SK-N-SH treated with all-trans-retinoic acid at 6 μM for 48 hours (cell line): Measurements from ENCODE around the gene MRPS35.

Experiments used
- ATAC-seq: fragments of 200-7000 bp; cut with Tn5 transposase; 3 replicates; pipeline ENCODE4 v1.9.1; 2020; ENCODE audit warnings: mild to moderate bottlenecking, moderate library complexity
- ARNTL ChIP-seq: fragments of 450-650 bp; formaldehyde crosslinking; IDR thresholded peaks from 2 replicates; pipeline ENCODE4 v1.5.0; 2020; ENCODE audit warnings: low read depth, mild to moderate bottlenecking, moderate library complexity, borderline replicate concordance
- BACH2 ChIP-seq: fragments of 250-450 bp; sonication (Bioruptor Pico); IDR thresholded peaks from 2 replicates; pipeline ENCODE4 v1.9.0; 2021; ENCODE audit warnings: mild to moderate bottlenecking, borderline replicate concordance
- CSDC2 ChIP-seq: fragments of 250-450 bp; sonication (Bioruptor Pico); IDR thresholded peaks from 2 replicates; pipeline ENCODE4 v1.5.0; 2020; ENCODE audit warnings: mild to moderate bottlenecking, moderate library complexity
- ESRRG ChIP-seq: fragments of 250-450 bp; sonication (Bioruptor Pico); IDR thresholded peaks from 2 replicates; pipeline ENCODE4 v1.6.1; 2021; ENCODE audit warnings: mild to moderate bottlenecking
- GLIS3 ChIP-seq: fragments of 250-450 bp; sonication (Bioruptor Pico); IDR thresholded peaks from 2 replicates; pipeline ENCODE4 v1.5.0; 2020; ENCODE audit warnings: mild to moderate bottlenecking, moderate library complexity
- OSR1 ChIP-seq: fragments of 250-450 bp; sonication (Bioruptor Pico); IDR thresholded peaks from 2 replicates; pipeline ENCODE4 v1.8.0; 2022; ENCODE audit warnings: moderate library complexity, mild to moderate bottlenecking, inconsistent platforms
- PPARA ChIP-seq: fragments of 250-450 bp; sonication (Bioruptor Pico); IDR thresholded peaks from 2 replicates; pipeline ENCODE4 v1.5.0; 2020; ENCODE audit warnings: mild to moderate bottlenecking, borderline replicate concordance
- RARB ChIP-seq: fragments of 250-450 bp; sonication (Bioruptor Pico); IDR thresholded peaks from 2 replicates; pipeline ENCODE4 v1.8.0; 2021; ENCODE audit warnings: mild to moderate bottlenecking, moderate library complexity
- SNAI2 ChIP-seq: fragments of 250-450 bp; sonication (Bioruptor Pico); IDR thresholded peaks from 2 replicates; pipeline ENCODE4 v1.5.0; 2020; ENCODE audit warnings: mild to moderate bottlenecking, moderate library complexity
- TCF4 ChIP-seq: fragments of 250-450 bp; sonication (Bioruptor Pico); IDR thresholded peaks from 2 replicates; pipeline ENCODE4 v1.8.0; 2021; ENCODE audit warnings: mild to moderate bottlenecking, moderate library complexity, borderline replicate concordance
- ZC3H10 ChIP-seq: fragments of 250-450 bp; sonication (Bioruptor Pico); IDR thresholded peaks from 2 replicates; pipeline ENCODE4 v1.5.1; 2021; ENCODE audit warnings: mild to moderate bottlenecking, moderate library complexity
- ZFP3 ChIP-seq: fragments of 250-450 bp; sonication (Bioruptor Pico); IDR thresholded peaks from 2 replicates; pipeline ENCODE4 v1.5.0; 2020; ENCODE audit warnings: mild to moderate bottlenecking, moderate library complexity
- ZFP30 ChIP-seq: fragments of 450-650 bp; formaldehyde crosslinking; IDR thresholded peaks from 2 replicates; pipeline ENCODE4 v1.5.0; 2022; ENCODE audit warnings: mild to moderate bottlenecking, moderate library complexity
- ZNF565 ChIP-seq: fragments of 450-650 bp; formaldehyde crosslinking; conservative IDR thresholded peaks from 2 replicates; pipeline ENCODE4 v1.5.0; 2020; ENCODE audit warnings: low read depth, mild to moderate bottlenecking, moderate library complexity
- ZNF8 ChIP-seq: fragments of 450-650 bp; formaldehyde crosslinking; IDR thresholded peaks from 2 replicates; pipeline ENCODE4 v1.5.0; 2020; ENCODE audit warnings: mild to moderate bottlenecking, moderate library complexity
- TF ChIP-seq, protein P1 (sequence below): fragments of 250-450 bp; sonication (Bioruptor Pico); IDR thresholded peaks from 2 replicates; pipeline ENCODE4 v1.8.0; 2021; ENCODE audit warnings: low read depth, mild to moderate bottlenecking, moderate library complexity, borderline replicate concordance
- TF ChIP-seq, protein P2 (sequence below): fragments of 250-450 bp; sonication (Bioruptor Pico); IDR thresholded peaks from 2 replicates; pipeline ENCODE4 v1.5.0; 2020; ENCODE audit warnings: mild to moderate bottlenecking, moderate library complexity
- TF ChIP-seq, protein P3 (sequence below): fragments of 250-450 bp; sonication (Bioruptor Pico); IDR thresholded peaks from 2 replicates; pipeline ENCODE4 v1.5.1; 2021; ENCODE audit warnings: mild to moderate bottlenecking, moderate library complexity
- TF ChIP-seq, protein P4 (sequence below): fragments of 250-450 bp; sonication (Bioruptor Pico); IDR thresholded peaks from 2 replicates; pipeline ENCODE4 v1.5.1; 2020; ENCODE audit warnings: low read depth, mild to moderate bottlenecking, moderate library complexity

The MRPS35 gene

DNA sequence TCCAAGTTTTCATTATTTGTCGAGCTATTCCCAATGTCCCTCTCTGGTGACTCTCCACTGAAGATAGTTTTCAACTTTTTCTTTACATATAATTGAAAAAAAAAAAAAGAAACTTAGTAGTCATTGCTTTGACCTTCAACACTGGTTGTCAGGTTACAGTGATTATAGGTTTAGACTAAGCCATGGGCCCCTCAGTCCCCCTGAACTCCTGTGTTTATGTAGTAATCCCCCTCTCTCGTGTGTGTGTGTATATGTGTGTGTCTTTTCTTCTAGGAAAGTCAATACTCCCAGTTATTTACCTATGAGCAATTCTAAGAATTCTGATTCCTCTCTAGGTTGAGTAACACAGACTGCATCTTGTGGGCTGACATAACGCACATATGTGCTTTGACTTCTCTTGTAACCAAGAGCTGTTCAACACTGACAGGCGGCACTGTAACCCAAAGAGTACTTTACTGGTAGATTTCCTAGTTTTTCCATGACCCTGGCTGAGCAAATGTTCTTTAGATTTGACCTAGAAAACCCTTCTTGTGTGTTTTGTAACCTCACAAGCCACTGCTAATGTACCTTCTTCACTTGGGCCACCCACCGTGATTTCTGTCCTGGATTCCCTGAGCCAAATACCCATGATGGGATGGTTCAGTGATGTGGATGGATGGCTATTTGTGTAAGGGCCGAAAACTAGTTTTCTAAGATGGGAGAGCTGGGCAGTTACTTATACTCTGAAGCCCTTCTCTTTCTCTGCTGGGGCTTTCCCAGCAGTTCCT lies 84.4 kb downstream of the MRPS35 start:
- ATAC-seq = no peak
- no peak for TF ChIP-seq BACH2 (CRISPR knock-in tag)
- TF ChIP-seq OSR1 (CRISPR knock-in tag) = no peak
- TF ChIP-seq RARB (CRISPR knock-in tag) = no peak
- TF ChIP-seq, protein P1, sequence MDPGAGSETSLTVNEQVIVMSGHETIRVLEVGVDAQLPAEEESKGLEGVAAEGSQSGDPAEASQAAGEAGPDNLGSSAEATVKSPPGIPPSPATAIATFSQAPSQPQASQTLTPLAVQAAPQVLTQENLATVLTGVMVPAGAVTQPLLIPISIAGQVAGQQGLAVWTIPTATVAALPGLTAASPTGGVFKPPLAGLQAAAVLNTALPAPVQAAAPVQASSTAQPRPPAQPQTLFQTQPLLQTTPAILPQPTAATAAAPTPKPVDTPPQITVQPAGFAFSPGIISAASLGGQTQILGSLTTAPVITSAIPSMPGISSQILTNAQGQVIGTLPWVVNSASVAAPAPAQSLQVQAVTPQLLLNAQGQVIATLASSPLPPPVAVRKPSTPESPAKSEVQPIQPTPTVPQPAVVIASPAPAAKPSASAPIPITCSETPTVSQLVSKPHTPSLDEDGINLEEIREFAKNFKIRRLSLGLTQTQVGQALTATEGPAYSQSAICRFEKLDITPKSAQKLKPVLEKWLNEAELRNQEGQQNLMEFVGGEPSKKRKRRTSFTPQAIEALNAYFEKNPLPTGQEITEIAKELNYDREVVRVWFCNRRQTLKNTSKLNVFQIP (CRISPR knock-in tag) = no peak
- no peak for TF ChIP-seq ZFP3 (CRISPR knock-in tag)
- no peak for TF ChIP-seq PPARA (CRISPR knock-in tag)
- no peak for TF ChIP-seq GLIS3 (CRISPR knock-in tag)
- TF ChIP-seq, protein P2, sequence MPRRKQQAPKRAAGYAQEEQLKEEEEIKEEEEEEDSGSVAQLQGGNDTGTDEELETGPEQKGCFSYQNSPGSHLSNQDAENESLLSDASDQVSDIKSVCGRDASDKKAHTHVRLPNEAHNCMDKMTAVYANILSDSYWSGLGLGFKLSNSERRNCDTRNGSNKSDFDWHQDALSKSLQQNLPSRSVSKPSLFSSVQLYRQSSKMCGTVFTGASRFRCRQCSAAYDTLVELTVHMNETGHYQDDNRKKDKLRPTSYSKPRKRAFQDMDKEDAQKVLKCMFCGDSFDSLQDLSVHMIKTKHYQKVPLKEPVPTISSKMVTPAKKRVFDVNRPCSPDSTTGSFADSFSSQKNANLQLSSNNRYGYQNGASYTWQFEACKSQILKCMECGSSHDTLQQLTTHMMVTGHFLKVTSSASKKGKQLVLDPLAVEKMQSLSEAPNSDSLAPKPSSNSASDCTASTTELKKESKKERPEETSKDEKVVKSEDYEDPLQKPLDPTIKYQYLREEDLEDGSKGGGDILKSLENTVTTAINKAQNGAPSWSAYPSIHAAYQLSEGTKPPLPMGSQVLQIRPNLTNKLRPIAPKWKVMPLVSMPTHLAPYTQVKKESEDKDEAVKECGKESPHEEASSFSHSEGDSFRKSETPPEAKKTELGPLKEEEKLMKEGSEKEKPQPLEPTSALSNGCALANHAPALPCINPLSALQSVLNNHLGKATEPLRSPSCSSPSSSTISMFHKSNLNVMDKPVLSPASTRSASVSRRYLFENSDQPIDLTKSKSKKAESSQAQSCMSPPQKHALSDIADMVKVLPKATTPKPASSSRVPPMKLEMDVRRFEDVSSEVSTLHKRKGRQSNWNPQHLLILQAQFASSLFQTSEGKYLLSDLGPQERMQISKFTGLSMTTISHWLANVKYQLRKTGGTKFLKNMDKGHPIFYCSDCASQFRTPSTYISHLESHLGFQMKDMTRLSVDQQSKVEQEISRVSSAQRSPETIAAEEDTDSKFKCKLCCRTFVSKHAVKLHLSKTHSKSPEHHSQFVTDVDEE (CRISPR knock-in tag) = no peak
- no peak for TF ChIP-seq CSDC2
- no peak for TF ChIP-seq ZNF565 (CRISPR knock-in tag)
- TF ChIP-seq, protein P3, sequence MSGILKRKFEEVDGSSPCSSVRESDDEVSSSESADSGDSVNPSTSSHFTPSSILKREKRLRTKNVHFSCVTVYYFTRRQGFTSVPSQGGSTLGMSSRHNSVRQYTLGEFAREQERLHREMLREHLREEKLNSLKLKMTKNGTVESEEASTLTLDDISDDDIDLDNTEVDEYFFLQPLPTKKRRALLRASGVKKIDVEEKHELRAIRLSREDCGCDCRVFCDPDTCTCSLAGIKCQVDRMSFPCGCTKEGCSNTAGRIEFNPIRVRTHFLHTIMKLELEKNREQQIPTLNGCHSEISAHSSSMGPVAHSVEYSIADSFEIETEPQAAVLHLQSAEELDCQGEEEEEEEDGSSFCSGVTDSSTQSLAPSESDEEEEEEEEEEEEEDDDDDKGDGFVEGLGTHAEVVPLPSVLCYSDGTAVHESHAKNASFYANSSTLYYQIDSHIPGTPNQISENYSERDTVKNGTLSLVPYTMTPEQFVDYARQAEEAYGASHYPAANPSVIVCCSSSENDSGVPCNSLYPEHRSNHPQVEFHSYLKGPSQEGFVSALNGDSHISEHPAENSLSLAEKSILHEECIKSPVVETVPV (CRISPR knock-in tag) = no peak
- TF ChIP-seq, protein P4, sequence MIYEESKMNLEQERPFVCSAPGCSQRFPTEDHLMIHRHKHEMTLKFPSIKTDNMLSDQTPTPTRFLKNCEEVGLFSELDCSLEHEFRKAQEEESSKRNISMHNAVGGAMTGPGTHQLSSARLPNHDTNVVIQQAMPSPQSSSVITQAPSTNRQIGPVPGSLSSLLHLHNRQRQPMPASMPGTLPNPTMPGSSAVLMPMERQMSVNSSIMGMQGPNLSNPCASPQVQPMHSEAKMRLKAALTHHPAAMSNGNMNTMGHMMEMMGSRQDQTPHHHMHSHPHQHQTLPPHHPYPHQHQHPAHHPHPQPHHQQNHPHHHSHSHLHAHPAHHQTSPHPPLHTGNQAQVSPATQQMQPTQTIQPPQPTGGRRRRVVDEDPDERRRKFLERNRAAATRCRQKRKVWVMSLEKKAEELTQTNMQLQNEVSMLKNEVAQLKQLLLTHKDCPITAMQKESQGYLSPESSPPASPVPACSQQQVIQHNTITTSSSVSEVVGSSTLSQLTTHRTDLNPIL (CRISPR knock-in tag) = no peak

DNA sequence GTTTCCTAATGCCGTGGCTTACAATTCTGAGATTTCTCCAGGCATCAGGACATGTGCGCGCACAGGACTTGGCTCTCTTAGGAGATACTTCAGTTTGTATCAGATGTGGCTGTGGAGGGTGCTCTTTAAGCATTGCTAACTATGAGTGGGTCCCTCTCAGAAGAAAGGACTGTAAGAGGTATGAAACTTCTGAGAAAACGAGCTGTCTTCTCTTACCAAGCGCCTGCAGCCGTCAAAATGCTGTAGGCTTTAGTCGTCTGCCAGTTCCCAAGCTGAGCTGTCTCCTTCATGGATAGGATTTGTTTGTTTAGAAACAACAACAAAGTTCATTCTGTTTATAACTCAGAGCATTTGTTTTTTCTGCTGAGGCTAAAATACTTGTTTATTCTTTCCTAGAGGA lies 85.5 kb downstream of the MRPS35 start:
- ATAC-seq = no peak
- TF ChIP-seq ZFP30 (CRISPR knock-in tag) = no peak
- TF ChIP-seq ZFP3 (CRISPR knock-in tag) = no peak
- TF ChIP-seq GLIS3 (CRISPR knock-in tag) = no peak
- no peak for TF ChIP-seq SNAI2 (CRISPR knock-in tag)
- TF ChIP-seq, protein P3 (CRISPR knock-in tag) = no peak
- TF ChIP-seq CSDC2 = no peak
- TF ChIP-seq, all 23 proteins: peak for 0

DNA sequence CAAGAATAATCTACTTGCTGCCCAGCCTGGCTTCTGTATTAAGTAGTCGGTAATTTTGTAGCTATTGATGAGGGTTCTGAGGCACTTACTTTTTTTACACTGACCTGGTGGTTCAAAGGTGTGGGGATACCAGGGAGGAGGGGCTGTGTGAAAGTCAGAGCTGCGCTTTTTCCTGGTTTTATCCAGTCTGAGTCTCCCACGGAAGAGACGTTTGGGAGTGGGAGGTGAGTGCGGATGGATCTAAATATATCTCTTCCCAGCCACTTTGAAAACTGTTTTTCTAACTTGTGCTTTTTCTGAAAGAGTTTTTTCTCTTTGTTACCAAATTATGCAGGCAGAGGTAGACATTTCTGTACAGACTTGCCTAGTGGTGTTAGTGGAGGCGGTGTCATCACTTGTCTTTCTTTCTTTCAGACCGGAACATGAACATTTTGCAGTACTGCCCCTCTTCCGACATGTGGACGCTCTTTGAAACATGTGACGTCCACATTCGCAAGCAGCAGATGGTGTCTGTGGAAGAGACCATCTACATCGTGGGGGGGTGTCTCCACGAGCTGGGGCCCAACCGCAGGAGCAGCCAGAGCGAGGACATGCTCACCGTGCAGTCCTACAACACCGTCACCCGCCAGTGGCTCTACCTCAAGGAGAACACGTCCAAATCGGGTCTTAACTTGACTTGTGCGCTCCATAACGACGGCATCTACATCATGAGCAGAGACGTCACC lies 86.8 kb downstream of the MRPS35 start:
- no peak for ATAC-seq
- TF ChIP-seq PPARA (CRISPR knock-in tag) = no peak
- TF ChIP-seq ZFP3 (CRISPR knock-in tag) = no peak
- TF ChIP-seq ESRRG (CRISPR knock-in tag) = no peak
- TF ChIP-seq ZFP30 (CRISPR knock-in tag) = no peak
- no peak for TF ChIP-seq ARNTL
- TF ChIP-seq, protein P1 (CRISPR knock-in tag) = no peak
- no peak for TF ChIP-seq SNAI2 (CRISPR knock-in tag)
- TF ChIP-seq, protein P3 (CRISPR knock-in tag) = no peak
- no peak for TF ChIP-seq CSDC2
- TF ChIP-seq, protein P4 (CRISPR knock-in tag) = no peak
- no peak for TF ChIP-seq GLIS3 (CRISPR knock-in tag)
- TF ChIP-seq BACH2 (CRISPR knock-in tag) = no peak
- no peak for TF ChIP-seq ZC3H10 (CRISPR knock-in tag)
- no peak for TF ChIP-seq RARB (CRISPR knock-in tag)
- no peak for TF ChIP-seq TCF4 (CRISPR knock-in tag)
- no peak for TF ChIP-seq ZNF8 (CRISPR knock-in tag)
